ENCODE results near the gene LAG3. TPM values are rescaled to one million over a fixed set of nuclear protein-coding genes. Genes with fewer than 3 reads are reported as not detected.

Gene LAG3
- total RNA-seq, 1 experiment from 2014 or later: 2.2 TPM

GRCh38 chr12:6754411-6754810 lies 17.9 kb upstream of the LAG3 start:
- Histone ChIP-seq H3K27ac (ENCODE audit: insufficient read length, low read depth, low read length) (no peak overlapping the region), H2AFZ (ENCODE audit: low read length) (no peak overlapping the region)
- no peaks in the 10 kb centered on the region for H3K9me3 Mint-ChIP-seq

More at GRCh38 chr12:6754411-6754810, 17.9 kb upstream of the LAG3 start:
- Mint-ChIP-seq H3K27ac (peak overlapping the region in 2 of 3 experiments; percentile 52 to 90; a peak in 3 of 7 replicates), H3K4me1 (peaks cover 30 to 39% of the 10 kb centered on the region in 2 experiments), H3K36me3 (ENCODE audit: insufficient read depth in 1 of 3, low read depth in 3 of 3) (peaks cover 20 to 30% (median 29%) of the 10 kb centered on the region in 3 experiments; a peak in 6 of 7 replicates), H3K27me3 (ENCODE audit: low read depth) (no peaks in the 10 kb centered on the region; the same call in 1 of the 2 replicates), H3K4me3 (peak overlapping the region in 1 of 2 experiments; percentile 98; a peak in 2 of 5 replicates)
- H4K8ac ChIP-seq (replicated peaks; ENCODE audit: insufficient read length, low read depth, low read length): no peak overlapping the region
- H3K4me1 ChIP-seq (ENCODE audit: insufficient read depth, low read length): peaks cover 6% of the 10 kb centered on the region; the same call in 1 of the 2 replicates
- H3K4ac ChIP-seq (ENCODE audit: low read depth, low read length): no peak overlapping the region
- H2BK120ac ChIP-seq (ENCODE audit: low read depth, low read length, poor library complexity, severe bottlenecking): no peak overlapping the region
- peaks cover 3% of the 10 kb centered on the region for H3K23me2 ChIP-seq (ENCODE audit: insufficient read length, low read depth, low read length, poor library complexity, severe bottlenecking)
- no peak overlapping the region for H3T11ph ChIP-seq (ENCODE audit: low read length)
- H4K20me1 ChIP-seq (ENCODE audit: control insufficient read depth, insufficient read depth, insufficient read length): no peaks in the 10 kb centered on the region
- DNase-seq: no peak
- H4K5ac ChIP-seq (ENCODE audit: insufficient read length, low read depth, low read length): no peak overlapping the region
- H3K79me2 ChIP-seq (ENCODE audit: insufficient read depth, low read length): peaks cover 4% of the 10 kb centered on the region
- H3K27me3 ChIP-seq (ENCODE audit: insufficient read depth, low read length): no peaks in the 10 kb centered on the region
- H3K9me3 ChIP-seq (ENCODE audit: control insufficient read depth, low read depth, low read length): no peaks in the 10 kb centered on the region
- TF ChIP-seq, protein P1, sequence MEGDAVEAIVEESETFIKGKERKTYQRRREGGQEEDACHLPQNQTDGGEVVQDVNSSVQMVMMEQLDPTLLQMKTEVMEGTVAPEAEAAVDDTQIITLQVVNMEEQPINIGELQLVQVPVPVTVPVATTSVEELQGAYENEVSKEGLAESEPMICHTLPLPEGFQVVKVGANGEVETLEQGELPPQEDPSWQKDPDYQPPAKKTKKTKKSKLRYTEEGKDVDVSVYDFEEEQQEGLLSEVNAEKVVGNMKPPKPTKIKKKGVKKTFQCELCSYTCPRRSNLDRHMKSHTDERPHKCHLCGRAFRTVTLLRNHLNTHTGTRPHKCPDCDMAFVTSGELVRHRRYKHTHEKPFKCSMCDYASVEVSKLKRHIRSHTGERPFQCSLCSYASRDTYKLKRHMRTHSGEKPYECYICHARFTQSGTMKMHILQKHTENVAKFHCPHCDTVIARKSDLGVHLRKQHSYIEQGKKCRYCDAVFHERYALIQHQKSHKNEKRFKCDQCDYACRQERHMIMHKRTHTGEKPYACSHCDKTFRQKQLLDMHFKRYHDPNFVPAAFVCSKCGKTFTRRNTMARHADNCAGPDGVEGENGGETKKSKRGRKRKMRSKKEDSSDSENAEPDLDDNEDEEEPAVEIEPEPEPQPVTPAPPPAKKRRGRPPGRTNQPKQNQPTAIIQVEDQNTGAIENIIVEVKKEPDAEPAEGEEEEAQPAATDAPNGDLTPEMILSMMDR (conservative IDR thresholded peaks at IDR 0.05): no peak
- H3K23ac ChIP-seq (ENCODE audit: insufficient read length, low read depth, low read length): no peak overlapping the region
- no peak overlapping the region for H3K56ac ChIP-seq (ENCODE audit: insufficient read length, low read depth, low read length)
- H4K91ac ChIP-seq (ENCODE audit: insufficient read length, low read depth, low read length): no peak overlapping the region
- no peak overlapping the region for H2BK15ac ChIP-seq (ENCODE audit: low read depth, low read length)
- H2BK5ac ChIP-seq (ENCODE audit: insufficient read length, low read length): no peak overlapping the region
- H3K4me2 ChIP-seq (ENCODE audit: insufficient read depth, insufficient read length, low read length): no peak overlapping the region
- H3K79me1 ChIP-seq (ENCODE audit: insufficient read depth, low read depth, low read length, poor library complexity, severe bottlenecking): peaks cover 8% of the 10 kb centered on the region
- H2BK20ac ChIP-seq (ENCODE audit: low read depth, low read length, poor library complexity, severe bottlenecking): no peak overlapping the region
- no peak overlapping the region for H3K14ac ChIP-seq (ENCODE audit: insufficient read depth, low read length)
- H3K9ac ChIP-seq (ENCODE audit: extremely low read depth, insufficient read length, low read length): no peak overlapping the region
- no peak overlapping the region for H2BK12ac ChIP-seq (ENCODE audit: insufficient read length, low read depth, low read length)
- H3K18ac ChIP-seq (ENCODE audit: insufficient read length, low read depth, low read length): no peak overlapping the region
- H2AK5ac ChIP-seq (ENCODE audit: insufficient read length, low read length): no peak overlapping the region
- WGBS (ENCODE audit: extremely low coverage, insufficient read length, low lambda C conversion rate): no CpG with 5 or more reads among the region's 2 CpGs
